B cell (primary cell): ENCODE data around the gene CSE1L. TPM values are rescaled to one million over a fixed set of nuclear protein-coding genes. Genes with fewer than 3 reads are reported as not detected.

Experiments used
- ATAC-seq: fragments of 200-7000 bp; cut with Tn5 transposase; one replicate; pipeline ENCODE4 v1.10.0; 2021; ENCODE audit warnings: low read depth, mild to moderate bottlenecking, moderate number of reproducible peaks, moderate library complexity
- CTCF ChIA-PET: fragments of 350-600 bp; sonication (Branson Sonifier 250); formaldehyde crosslinking; loops from one replicate; lab custom pipeline; 2021; ENCODE audit warnings: antibody characterized with exemption, inconsistent platforms; lab: Charles Lee
- POLR2A ChIA-PET: fragments of 350-600 bp; sonication (Branson Sonifier 250); formaldehyde crosslinking; loops from one replicate; lab custom pipeline; 2021; ENCODE audit warnings: antibody characterized with exemption; lab: Charles Lee
- DNase-seq: peaks from one replicate; pipeline ENCODE4 v3.0.0; 2013
- H2AFZ ChIP-seq: 2 replicates; pipeline ENCODE4 v1.6.1; 2012; ENCODE audit warnings: mild to moderate bottlenecking, low read depth, low read length; ENCODE audit not compliant: insufficient read depth, poor library complexity, severe bottlenecking
- H3K27ac ChIP-seq, 2 donors: 1 replicate in 1 of 2; 2 replicates in 1 of 2; pipeline ENCODE4 v1.5.1; 2012 to 2013; ENCODE audit warnings: low read length in 2 of 2, mild to moderate bottlenecking in 2 of 2, moderate library complexity in 1 of 2
- H3K27me3 ChIP-seq, 4 experiments: fragments of 200-600 bp in 1 of 4; sonication (generic) in 1 of 4; replicated peaks in 1 of 4; 1 replicate in 2 of 4; 2 replicates in 2 of 4; pipeline versions ENCODE4 v1.6.1 to v1.7.0; 2013 to 2016; ENCODE audit warnings: low read length in 3 of 4, mild to moderate bottlenecking in 2 of 4, mixed read lengths in 1 of 4, moderate library complexity in 1 of 4; ENCODE audit not compliant: insufficient read depth in 4 of 4, control insufficient read depth in 3 of 4; ENCODE audit errors: control extremely low read depth in 1 of 4
- H3K36me3 ChIP-seq, 2 experiments: replicated peaks in 1 of 2; 1 replicate in 1 of 2; 2 replicates in 1 of 2; pipeline versions ENCODE4 v1.6.1 to v1.7.1; 2013; ENCODE audit warnings: low read length in 1 of 2; ENCODE audit not compliant: insufficient read depth in 2 of 2, control insufficient read depth in 1 of 2; ENCODE audit errors: control extremely low read depth in 1 of 2, extremely low read depth in 1 of 2
- H3K4me1 ChIP-seq, 2 donors: fragments of 200-600 bp in 1 of 2; sonication (generic) in 1 of 2; 1 replicate in 1 of 2; 2 replicates in 1 of 2; pipeline versions ENCODE4 v1.5.1 to v1.6.1; 2013 to 2017; ENCODE audit warnings: low read length in 2 of 2; ENCODE audit not compliant: control insufficient read depth in 2 of 2, insufficient read depth in 2 of 2
- H3K4me2 ChIP-seq: replicated peaks from 2 replicates; pipeline ENCODE3; 2012; ENCODE audit warnings: mild to moderate bottlenecking, low read depth, low read length; ENCODE audit not compliant: poor library complexity, severe bottlenecking
- H3K4me3 ChIP-seq, 5 experiments: fragments of 200-600 bp in 1 of 5; sonication (generic) in 1 of 5; 1 replicate in 3 of 5; 2 replicates in 2 of 5; pipeline versions ENCODE4 v1.5.1 to v1.7.0; 2011 to 2016; ENCODE audit warnings: low read length in 4 of 5, mild to moderate bottlenecking in 4 of 5, low read depth in 2 of 5, control low read depth in 1 of 5, moderate library complexity in 1 of 5; ENCODE audit not compliant: insufficient read depth in 1 of 5; ENCODE audit errors: control extremely low read depth in 1 of 5, extremely low read depth in 1 of 5
- H3K79me2 ChIP-seq: fragments of 200-600 bp; sonication (generic); one replicate; pipeline ENCODE4 v1.6.0; 2016; ENCODE audit warnings: low read length; ENCODE audit not compliant: control insufficient read depth, insufficient read depth
- H3K9ac ChIP-seq: fragments of 200-600 bp; sonication (generic); 2 replicates; pipeline ENCODE4 v1.6.1; 2017; ENCODE audit warnings: mild to moderate bottlenecking, low read length, moderate library complexity
- H3K9me3 ChIP-seq, 3 donors: one replicate each; pipeline versions ENCODE4 v1.6.1 to v1.7.1; 2013; ENCODE audit warnings: low read length in 2 of 3; ENCODE audit not compliant: control insufficient read depth in 2 of 3, insufficient read depth in 1 of 3; ENCODE audit errors: control extremely low read depth in 1 of 3
- H4K20me1 ChIP-seq: 2 replicates; pipeline ENCODE4 v1.6.0; 2012; ENCODE audit warnings: mild to moderate bottlenecking, low read length; ENCODE audit not compliant: insufficient read depth, control insufficient read depth, poor library complexity, severe bottlenecking
- H3K27ac Mint-ChIP-seq: one replicate; pipeline ENCODE4 v1.8.0; 2021; ENCODE audit warnings: mixed read lengths
- H3K27me3 Mint-ChIP-seq: one replicate; pipeline ENCODE4 v1.8.0; 2021; ENCODE audit warnings: mixed read lengths
- H3K4me1 Mint-ChIP-seq: one replicate; pipeline ENCODE4 v1.8.0; 2021; ENCODE audit warnings: mixed read lengths
- H3K4me3 Mint-ChIP-seq: one replicate; pipeline ENCODE4 v1.8.0; 2021; ENCODE audit warnings: mixed read lengths
- H3K9me3 Mint-ChIP-seq: one replicate; pipeline ENCODE4 v1.8.0; 2022; ENCODE audit warnings: mixed read lengths; ENCODE audit not compliant: insufficient read depth
- CTCF ChIP-seq: fragments of 200-600 bp; IDR thresholded peaks from one replicate; pipeline ENCODE4 v1.8.0; 2022; ENCODE audit warnings: antibody characterized with exemption, mild to moderate bottlenecking
- EZH2 ChIP-seq: IDR thresholded peaks from 2 replicates; pipeline ENCODE4 v1.6.1; 2012; ENCODE audit warnings: borderline replicate concordance, low read depth, mild to moderate bottlenecking, moderate library complexity, low read length; ENCODE audit not compliant: insufficient read depth, poor library complexity, severe bottlenecking
- WGBS: methylation state at CpG from one replicate; pipeline ENCODE4 v1.1.5; 2013; ENCODE audit warnings: missing lambda C conversion rate; ENCODE audit not compliant: insufficient coverage; 5-methylcytosine and 5-hydroxymethylcytosine counted together
- intact Hi-C: fragments of 100-400 bp; cut with micrococcal nuclease; formaldehyde crosslinking; loops from one replicate; pipeline ENCODE4 v1.10.0; 2022
- polyA plus RNA-seq: library from polyadenylated mRNA; depleted of rRNA; stranded (reverse); fragments of >200 nt; gene quantifications from 2 replicates; pipeline ENCODE4 v1.2.3, GENCODE V29; 2012
- total RNA-seq, 2 donors: library from RNA; stranded (reverse); fragments of 120-200 nt in 1 of 2; gene quantifications; 1 replicate in 1 of 2; 2 replicates in 1 of 2; pipeline versions ENCODE4 v1.2.3 to v1.2.4, GENCODE V29; 2013 to 2022

Gene CSE1L
- total and polyA plus RNA-seq, 2 donors (not counting 1 experiment from before 2014, with no cell fraction given): 7.6 to 38.0 TPM

- Histone ChIP-seq H3K36me3 (peaks cover 0 to 34% of the 10 kb centered on the region in 2 experiments), H3K4me1 (peaks cover 2 to 6% of the 10 kb centered on the region in 2 donors), H3K27ac (no peak overlapping the region), H3K9ac (no peak overlapping the region), H3K4me2 (no peak overlapping the region), H2AFZ (no peak overlapping the region), H3K9me3 (peaks cover 0 to 3% (median 0%) of the 10 kb centered on the region in 3 donors), H3K27me3 (no peaks in the 10 kb centered on the region), H3K4me3 (no peak overlapping the region), H3K79me2 (no peaks in the 10 kb centered on the region), H4K20me1 (no peaks in the 10 kb centered on the region)
- DNase-seq: no peak
- no peak for ATAC-seq
- Mint-ChIP-seq H3K4me1 (peaks cover 5% of the 10 kb centered on the region), H3K27ac (no peak overlapping the region), H3K27me3 (no peaks in the 10 kb centered on the region), H3K4me3 (no peak overlapping the region), H3K9me3 (no peaks in the 10 kb centered on the region)
- TF ChIP-seq CTCF: no peak
- TF ChIP-seq EZH2: no peak
- CTCF ChIA-PET: no interaction called here
- intact Hi-C loops: no loop called here
- POLR2A ChIA-PET: no interaction called here
- 98% methylated on average over 4 of the region's 6 CpGs for WGBS
These were observed 60.2 kb downstream of the CSE1L start for GRCh38 chr20:49106328-49106727.

GRCh38 chr20:49110767-49111694 lies 64.9 kb downstream of the CSE1L start:
- POLR2A ChIA-PET: no interaction called here
- ATAC-seq (no peak), DNase-seq (no peak)
- H4K20me1 ChIP-seq: no peaks in the 10 kb centered on the region
- H3K4me2 ChIP-seq: no peak overlapping the region
- no peaks in the 10 kb centered on the region for H3K9me3 Mint-ChIP-seq
- H3K9me3 ChIP-seq: peaks cover 0 to 3% (median 0%) of the 10 kb centered on the region in 3 donors
- no peak for TF ChIP-seq CTCF
- TF ChIP-seq EZH2: no peak
- intact Hi-C loops: no loop called here
- H3K27me3 Mint-ChIP-seq: no peaks in the 10 kb centered on the region
- CTCF ChIA-PET: no interaction called here
- no peak overlapping the region for H3K4me3 ChIP-seq
- H3K4me1 ChIP-seq: no peaks in the 10 kb centered on the region
- H3K27me3 ChIP-seq: no peaks in the 10 kb centered on the region
- H3K9ac ChIP-seq: no peak overlapping the region
- no peaks in the 10 kb centered on the region for H3K4me1 Mint-ChIP-seq
- no peaks in the 10 kb centered on the region for H3K79me2 ChIP-seq
- no peak overlapping the region for H3K27ac Mint-ChIP-seq
- peaks cover 0 to 39% of the 10 kb centered on the region in 2 experiments for H3K36me3 ChIP-seq
- H3K4me3 Mint-ChIP-seq: no peak overlapping the region
- no peak overlapping the region for H2AFZ ChIP-seq
- no peak overlapping the region for H3K27ac ChIP-seq
- WGBS: 100% methylated on average over 3 of the region's 6 CpGs
